ENCODE results near the gene RNF220.

RNF220 gene

DNA sequence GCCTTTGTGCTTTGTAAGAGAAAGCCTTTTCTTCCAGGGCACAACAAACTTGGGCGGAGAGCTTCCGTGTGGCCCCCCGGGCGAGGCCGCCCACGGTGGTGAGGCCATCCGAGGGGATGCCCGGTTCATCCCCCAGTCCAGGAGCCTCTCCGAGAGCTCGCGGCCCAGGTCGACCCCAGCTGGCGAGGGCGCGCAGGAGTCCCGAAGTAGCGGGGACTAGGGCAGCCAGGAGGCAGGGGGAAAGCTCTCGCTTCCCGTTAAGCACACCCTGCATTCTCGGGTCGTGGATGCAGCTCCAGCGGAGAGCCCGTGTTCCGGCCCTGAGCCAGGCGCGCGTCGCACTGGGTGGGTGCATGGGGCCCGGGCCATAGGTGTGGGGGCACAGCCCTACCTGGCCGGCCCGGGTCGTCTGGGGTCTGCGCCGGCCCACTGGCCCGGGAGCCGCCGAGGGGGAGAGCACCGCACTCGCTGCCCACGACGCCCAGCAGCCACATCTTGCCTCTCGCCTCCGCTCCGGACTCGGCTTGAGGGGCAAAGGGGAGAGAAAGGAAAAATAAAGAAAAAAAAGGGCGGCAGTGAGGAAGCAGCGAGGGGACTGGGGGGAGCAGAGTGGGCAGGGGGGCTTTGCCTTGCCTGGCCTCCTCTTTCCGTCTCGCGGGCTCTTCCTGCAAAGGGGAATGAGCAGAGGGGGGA, 1.8 kb downstream of the RNF220 start:
- DNase-seq (ENCODE audit: low read depth in 2 of 2, low spot score in 1 of 2), result no peak

GRCh38 chr1:44407430-44408211, 2.6 kb downstream of the RNF220 start:
- DNase-seq (ENCODE audit: low read depth in 2 of 2, low spot score in 1 of 2), result no peak

GRCh38 chr1:44408212-44408582, 3.1 kb downstream of the RNF220 start:
- DNase-seq (ENCODE audit: low read depth in 2 of 2, low spot score in 1 of 2), result no peak

GRCh38 chr1:44408632-44409602, 3.9 kb downstream of the RNF220 start:
- no peak for DNase-seq (ENCODE audit: low read depth in 2 of 2, low spot score in 1 of 2)

- DNase-seq (ENCODE audit: low read depth in 2 of 2, low spot score in 1 of 2), result no peak
These were observed 4.7 kb downstream of the RNF220 start for GRCh38 chr1:44409757-44410156.

GRCh38 chr1:44411861-44412260, 6.8 kb downstream of the RNF220 start:
- no peak for DNase-seq (ENCODE audit: low read depth in 2 of 2, low spot score in 1 of 2)

DNA sequence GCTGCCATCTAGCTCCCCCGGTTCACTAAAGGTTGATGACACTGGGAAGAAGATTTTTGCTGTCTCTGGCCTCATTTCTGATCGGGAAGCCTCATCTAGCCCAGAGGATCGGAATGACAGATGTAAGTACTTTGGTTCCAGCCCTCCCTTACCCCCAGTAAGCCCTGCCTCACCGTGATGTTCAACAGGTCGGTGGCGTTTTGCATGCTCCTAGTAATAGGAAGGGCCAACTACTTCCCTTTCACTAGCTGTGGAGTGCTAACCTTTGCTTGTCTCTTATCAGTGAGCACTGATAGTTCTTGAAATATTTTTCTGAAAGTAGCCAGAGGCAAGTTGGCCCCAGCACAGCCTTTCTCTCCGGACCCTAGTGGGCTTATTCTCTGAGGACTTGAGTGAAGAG, 7.5 kb downstream of the RNF220 start:
- no peak for DNase-seq (ENCODE audit: low read depth in 2 of 2, low spot score in 1 of 2)

GRCh38 chr1:44413740-44414139, 8.7 kb downstream of the RNF220 start:
- no peak for DNase-seq (ENCODE audit: low read depth in 2 of 2, low spot score in 1 of 2)

DNA sequence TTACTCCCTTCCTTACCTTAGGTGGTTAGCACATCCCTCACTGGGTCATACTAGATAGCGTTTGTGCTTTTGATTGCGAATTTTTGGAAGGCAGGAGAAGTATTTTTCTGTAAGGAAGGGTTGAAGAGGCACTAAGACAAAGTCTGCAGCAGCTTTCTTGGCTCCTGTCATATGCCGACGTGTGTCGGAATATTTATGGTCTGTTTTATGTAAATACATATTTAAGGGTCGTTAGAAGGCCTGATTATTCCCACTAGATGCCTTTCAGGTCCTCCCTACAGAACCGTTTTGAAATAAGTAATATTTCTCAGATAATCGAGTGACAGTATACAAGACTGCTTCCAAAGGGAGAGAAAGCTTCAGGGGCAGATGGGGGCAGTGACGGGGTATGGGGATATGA, 10.0 kb downstream of the RNF220 start:
- DNase-seq (ENCODE audit: low read depth in 2 of 2, low spot score in 1 of 2), result no peak

- DNase-seq (ENCODE audit: low read depth in 2 of 2, low spot score in 1 of 2), result no peak
These were observed 11.4 kb downstream of the RNF220 start for GRCh38 chr1:44416408-44416807.

DNA sequence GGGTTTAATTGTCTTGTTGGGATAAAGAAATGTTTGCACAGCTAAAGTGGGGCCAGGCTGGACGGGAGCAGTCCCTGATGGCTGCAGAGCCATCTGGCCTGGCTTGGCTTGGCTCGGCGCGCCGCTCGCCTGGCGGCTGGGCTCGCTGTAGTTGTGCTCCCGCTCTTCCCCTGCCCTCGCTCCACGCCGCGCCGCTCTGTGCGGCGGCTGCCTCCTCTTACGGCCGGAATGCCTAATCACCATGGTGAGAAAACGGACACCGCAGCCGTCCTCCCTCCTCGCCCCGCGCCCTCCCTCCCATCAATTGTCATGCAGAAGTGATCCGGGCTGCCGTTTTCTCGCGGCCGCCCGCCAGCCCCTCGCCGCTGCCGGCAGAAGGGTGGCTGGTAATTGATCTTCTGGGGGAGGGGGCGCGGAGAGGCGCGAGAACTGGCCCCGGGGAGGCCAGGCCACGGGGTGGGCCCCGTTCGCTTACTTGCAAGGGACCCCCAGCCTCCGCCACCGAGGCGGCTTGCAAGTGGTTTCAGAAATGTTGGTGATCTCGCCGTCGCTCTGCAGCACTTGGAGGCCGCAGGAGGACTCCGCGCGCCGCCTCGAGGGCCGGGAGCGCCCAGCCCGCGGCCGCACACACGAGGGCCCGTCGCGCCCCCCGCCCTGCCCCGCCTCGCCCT, 12.4 kb downstream of the RNF220 start:
- no peak for DNase-seq (ENCODE audit: low read depth in 2 of 2, low spot score in 1 of 2)

DNA sequence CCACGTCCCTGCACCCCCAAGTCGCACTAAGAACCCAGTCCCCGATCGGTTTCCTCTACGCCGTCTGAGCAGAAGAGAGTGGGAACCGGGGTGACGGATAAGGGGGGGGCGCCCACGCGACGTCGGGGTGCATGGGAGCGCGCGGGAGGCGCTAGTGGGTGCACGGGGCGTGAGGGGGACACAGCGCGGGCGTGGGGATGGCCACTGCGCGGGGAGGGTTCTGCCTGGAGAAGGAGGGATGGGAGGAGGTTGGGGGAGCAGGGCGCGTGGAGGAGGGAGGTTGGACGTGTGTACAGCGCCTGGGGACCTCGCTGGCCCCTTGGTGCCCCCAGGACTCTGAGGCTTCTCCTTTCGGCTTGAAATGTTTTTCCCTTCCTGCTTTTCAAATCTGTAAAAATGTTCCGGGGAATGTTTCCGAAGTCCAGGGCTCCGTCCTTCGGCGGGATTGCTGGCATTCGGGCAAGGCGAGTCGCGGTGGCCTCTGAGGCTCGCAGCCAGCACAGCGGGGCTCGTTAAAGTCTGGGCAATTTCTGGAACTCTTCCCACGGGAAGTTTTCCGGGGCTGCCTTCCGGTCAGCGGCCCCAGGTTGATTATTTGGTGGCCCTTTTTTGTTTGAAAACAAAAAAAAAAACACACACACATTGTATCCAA, 13.1 kb downstream of the RNF220 start:
- DNase-seq (ENCODE audit: low read depth in 2 of 2, low spot score in 1 of 2), result no peak

- no peak for DNase-seq (ENCODE audit: low read depth in 2 of 2, low spot score in 1 of 2)
These were observed 14.8 kb downstream of the RNF220 start for GRCh38 chr1:44419901-44420300.

DNA sequence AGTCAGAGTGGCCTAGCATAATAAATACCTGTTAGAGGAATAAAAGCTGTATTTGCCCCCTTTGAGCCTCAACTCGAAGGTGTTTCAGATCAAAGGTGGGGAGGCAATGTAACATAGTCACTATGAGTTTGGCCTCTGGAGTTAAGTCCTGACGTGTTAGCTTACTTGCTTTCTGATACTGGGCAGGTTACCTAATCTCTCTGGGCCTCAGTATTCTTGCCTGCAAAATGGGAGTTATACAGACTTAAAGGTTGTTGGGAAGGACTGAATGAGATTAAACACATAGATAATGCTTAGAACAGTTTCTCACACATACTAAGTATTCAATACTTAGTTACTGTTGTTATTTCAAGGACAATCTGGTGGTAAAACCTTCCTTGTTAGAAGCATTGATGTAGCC, 15.5 kb downstream of the RNF220 start:
- DNase-seq (ENCODE audit: low read depth in 2 of 2, low spot score in 1 of 2), result no peak

DNA sequence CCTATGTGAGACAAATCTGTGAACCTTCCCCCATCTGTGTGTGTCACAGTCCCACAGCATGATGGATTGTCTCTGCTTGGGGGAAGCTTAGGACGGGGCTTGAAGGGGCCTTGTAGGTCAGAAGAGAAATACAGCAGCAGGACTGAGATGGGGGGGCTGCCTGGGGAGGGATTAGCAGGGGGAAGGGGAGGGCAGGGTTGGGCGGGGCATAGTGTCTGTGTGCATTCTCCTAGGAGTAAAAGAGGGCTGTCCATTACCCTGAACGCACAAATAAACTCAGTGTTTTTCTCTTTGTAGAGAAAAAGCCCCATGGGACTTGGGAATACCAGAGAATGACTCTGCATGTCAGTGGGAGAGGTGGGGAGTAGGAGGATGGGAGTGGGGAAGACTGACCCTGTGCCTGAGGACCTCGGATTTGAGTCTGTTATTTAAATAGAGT, 16.4 kb downstream of the RNF220 start:
- no peak for DNase-seq (ENCODE audit: low read depth in 2 of 2, low spot score in 1 of 2)

GRCh38 chr1:44422161-44422560, 17.1 kb downstream of the RNF220 start:
- DNase-seq (ENCODE audit: low read depth in 2 of 2, low spot score in 1 of 2), result no peak

DNA sequence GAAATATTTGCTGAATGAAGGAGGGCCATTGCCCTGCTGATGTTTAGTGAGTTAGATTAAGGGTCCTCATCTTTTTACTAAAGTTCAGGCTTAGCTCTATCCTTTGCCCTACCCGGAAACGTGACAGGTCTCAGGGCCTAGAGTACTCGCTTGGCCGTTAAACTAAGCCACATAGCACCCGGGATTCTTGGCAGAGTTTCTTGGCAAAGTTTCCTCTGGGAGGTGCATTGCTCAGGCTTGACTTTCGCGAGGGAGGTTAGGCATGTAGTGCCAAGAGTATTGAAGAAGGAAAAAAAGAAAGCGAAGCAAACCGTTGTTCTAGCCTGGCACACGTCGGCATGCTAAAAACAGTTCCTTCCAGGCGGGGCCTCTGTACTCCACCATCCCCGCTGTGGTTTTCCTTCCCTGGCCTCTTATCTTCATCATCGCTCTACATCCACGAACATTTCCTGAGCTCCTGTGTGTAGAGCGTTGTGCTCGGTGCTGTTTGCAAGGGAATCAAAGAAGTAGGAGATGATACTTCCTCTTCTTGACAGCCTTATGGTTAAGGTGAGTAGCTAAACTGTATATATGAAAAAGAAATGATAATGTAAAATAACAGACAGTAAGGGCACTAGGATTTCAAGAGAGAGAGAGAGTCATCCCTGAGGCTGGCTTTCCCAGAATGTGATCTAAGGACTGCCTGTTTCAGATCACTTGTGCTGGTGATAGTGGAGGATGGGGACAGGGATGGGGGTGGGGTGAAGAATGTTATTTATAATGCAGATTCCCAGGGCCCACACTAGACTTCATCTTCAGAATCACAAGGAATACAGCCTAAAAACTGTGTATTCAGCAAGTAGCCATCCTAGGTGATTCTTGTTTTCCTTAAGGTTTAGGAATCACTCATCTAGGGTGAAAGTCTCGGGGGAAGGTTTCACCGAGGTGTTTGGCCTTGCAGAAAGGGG, 18.8 kb downstream of the RNF220 start:
- no peak for DNase-seq (ENCODE audit: low read depth in 2 of 2, low spot score in 1 of 2)

- no peak for DNase-seq (ENCODE audit: low read depth in 2 of 2, low spot score in 1 of 2)
These were observed 19.7 kb downstream of the RNF220 start for GRCh38 chr1:44424747-44425146.

DNA sequence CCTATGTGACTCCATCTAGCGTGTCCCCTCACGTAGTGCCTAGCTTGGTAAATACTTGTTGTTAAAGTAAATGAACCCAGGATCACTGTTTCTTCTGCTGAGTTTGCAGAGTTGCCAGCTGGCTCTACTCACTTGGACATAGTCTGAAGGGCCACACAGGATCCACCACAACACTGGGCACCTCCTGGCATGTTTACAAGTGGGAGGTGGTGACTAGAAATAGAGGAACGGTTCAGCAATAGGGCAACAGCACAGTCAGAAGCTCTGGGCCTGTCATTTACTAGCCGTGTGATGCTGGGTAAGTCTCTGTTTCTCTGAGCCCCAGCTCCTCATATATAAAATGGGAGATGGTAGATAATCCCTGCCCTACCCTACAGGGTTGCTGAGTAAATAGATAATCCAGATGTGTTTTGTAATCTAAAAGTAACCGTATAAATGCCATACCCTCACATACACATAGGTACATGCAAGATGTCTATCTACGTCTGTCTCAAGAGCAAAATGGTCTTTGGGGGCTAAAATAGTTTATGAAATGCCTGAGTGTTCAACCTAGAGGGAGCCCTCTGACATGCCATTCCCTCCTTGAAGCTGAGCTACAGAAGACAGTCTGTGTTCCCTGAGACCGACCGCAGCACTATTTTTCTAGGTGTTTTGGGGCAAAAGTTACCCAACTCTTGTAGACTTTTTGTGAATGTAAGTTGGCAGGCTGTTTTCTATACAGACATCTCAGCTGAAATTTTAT, 20.5 kb downstream of the RNF220 start:
- no peak for DNase-seq (ENCODE audit: low read depth in 2 of 2, low spot score in 1 of 2)

Measured in stimulated activated CD8-positive, alpha-beta memory T cell treated with anti-CD3 and anti-CD28 coated beads, Interleukin-4, amount 100 ng/mL, for 4 hours (primary cell).